Stimulated activated CD8-positive, alpha-beta memory T cell treated with anti-CD3 and anti-CD28 coated beads, Interleukin-4, amount 100 ng/mL, for 1 hour (primary cell): Measurements from ENCODE around the gene TMPRSS13.
"Not testable (repeated sequence)": the region's sequence is repeated elsewhere in the genome, so short reads cannot be mapped to it uniquely, and the experiment has no call there.

Source experiments
- DNase-seq, 2 donors: peaks; one replicate each; pipeline ENCODE4 v3.0.0-alpha.2; 2020; ENCODE audit warnings: low read depth in 2 of 2, low spot score in 1 of 2

TMPRSS13 gene

GRCh38 chr11:117950993-117951961 is 22.1 kb upstream of the TMPRSS13 start:
- no peak for DNase-seq

GRCh38 chr11:117950301-117950700 is 21.1 kb upstream of the TMPRSS13 start:
- DNase-seq = peak in 1 of 2 donors; percentile 47

DNA sequence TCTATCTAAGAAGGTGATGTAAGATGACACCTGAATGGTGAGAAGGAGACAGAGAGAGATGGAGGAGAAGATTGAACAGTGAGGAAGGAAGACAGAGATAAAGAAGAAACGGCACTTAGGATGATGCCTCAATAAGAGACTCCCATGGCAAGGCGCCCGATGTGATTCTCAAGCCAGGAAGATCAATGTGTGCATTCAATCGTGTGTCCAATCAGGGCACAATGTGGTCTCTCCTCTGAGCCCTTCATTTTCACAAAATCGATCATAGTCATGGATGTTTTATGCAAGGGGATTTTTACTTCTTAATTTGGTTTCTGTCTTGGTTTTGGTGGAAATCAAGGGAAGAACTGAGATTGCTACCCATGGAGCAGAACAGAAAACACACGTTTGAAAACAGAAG is 19.9 kb upstream of the TMPRSS13 start:
- no peak for DNase-seq

DNA sequence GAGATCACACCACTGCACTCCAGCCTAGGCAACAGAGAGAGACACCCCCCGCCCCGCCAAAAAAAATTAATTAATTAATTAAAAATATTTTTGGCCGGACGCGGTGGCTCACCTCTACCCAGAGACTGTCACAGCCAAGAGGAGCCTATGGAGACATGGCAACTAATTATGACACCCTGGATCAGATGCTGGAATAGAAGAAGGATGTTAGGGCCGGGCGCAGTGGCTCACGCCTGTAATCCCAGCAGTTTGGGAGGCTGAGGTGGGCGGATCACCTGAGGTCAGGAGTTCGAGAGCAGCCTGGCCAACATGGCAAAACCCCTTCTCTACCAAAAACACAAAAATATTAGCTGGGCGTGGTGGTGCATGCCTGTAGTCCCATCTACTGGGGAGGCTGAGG is 19.3 kb upstream of the TMPRSS13 start:
- not testable (repeated sequence) for DNase-seq

GRCh38 chr11:117947751-117948150 is 18.5 kb upstream of the TMPRSS13 start:
- DNase-seq = not testable (repeated sequence)

GRCh38 chr11:117946842-117947526 is 17.8 kb upstream of the TMPRSS13 start:
- peak; percentile 65 to 74 for DNase-seq

- no peak for DNase-seq
Observed at GRCh38 chr11:117946156-117946841, 17.1 kb upstream of the TMPRSS13 start.

- DNase-seq = no peak
Observed at GRCh38 chr11:117945047-117945810, 16.0 kb upstream of the TMPRSS13 start.

GRCh38 chr11:117944554-117944953 is 15.4 kb upstream of the TMPRSS13 start:
- DNase-seq = no peak

GRCh38 chr11:117941976-117942654 is 12.9 kb upstream of the TMPRSS13 start:
- DNase-seq = no peak

DNA sequence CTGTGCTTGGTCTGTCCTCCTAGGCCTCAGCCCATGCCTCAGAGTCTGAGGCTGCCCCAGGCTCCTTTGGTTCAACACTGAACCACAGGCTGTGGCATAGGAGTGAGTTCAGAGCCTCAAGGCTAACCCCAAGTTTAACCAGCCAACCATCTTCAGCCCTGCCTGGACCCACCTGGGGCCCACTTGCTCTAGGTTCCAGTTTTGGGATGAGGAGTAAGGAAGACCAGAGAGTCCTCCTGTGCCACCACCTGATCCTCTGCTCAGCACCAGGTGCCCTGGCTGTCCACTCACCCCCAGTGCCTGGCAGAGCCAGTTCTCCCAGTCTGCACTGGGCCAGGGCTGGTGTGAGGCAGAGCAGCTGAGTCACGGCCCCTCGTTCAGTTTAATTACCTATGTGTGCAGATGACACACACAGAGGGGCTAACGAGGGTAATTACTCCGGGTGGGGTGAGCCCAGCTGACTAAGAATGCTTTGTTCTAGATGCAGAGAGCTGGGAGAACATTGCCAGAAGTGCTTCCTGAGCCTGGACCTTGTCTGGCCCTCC is 12.0 kb upstream of the TMPRSS13 start:
- no peak for DNase-seq

DNA sequence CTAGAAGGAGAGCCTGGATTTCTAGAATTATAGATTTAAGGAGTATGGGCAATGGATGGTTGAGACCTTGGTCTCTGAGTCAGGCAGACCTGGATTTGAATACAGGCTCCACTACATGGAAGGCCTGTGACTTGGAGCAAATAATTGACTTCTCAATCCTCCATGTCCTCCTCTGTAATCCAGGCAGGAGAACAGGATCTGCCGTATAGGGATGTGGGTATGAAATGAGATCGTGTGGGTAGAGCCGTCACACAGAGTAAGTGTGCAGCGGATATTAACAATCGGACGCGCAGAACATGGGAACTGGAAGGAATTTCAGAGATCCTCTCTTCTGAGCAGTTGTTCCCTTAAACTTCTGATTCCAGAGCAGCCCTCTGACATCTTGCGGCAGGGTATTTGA is 11.5 kb upstream of the TMPRSS13 start:
- DNase-seq = no peak

DNA sequence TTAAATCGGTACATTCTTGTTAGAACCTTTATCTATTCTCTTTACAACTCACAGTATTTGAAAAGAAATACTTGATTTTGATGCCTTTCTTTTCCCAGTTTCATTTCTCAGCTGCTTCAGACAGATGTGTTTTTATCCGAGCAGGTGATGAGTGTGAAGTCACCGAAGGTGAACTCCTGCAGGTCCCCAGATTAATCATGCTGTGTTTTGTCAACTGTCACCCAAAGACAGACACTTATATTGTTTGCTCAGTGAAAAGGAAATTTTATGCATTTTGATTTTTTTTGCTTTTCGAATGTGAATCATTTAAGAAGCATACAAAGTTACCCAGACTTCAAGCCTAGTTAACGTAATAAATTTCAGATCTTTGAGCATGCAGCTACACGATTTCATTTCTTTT is 7.8 kb upstream of the TMPRSS13 start:
- DNase-seq = no peak

DNA sequence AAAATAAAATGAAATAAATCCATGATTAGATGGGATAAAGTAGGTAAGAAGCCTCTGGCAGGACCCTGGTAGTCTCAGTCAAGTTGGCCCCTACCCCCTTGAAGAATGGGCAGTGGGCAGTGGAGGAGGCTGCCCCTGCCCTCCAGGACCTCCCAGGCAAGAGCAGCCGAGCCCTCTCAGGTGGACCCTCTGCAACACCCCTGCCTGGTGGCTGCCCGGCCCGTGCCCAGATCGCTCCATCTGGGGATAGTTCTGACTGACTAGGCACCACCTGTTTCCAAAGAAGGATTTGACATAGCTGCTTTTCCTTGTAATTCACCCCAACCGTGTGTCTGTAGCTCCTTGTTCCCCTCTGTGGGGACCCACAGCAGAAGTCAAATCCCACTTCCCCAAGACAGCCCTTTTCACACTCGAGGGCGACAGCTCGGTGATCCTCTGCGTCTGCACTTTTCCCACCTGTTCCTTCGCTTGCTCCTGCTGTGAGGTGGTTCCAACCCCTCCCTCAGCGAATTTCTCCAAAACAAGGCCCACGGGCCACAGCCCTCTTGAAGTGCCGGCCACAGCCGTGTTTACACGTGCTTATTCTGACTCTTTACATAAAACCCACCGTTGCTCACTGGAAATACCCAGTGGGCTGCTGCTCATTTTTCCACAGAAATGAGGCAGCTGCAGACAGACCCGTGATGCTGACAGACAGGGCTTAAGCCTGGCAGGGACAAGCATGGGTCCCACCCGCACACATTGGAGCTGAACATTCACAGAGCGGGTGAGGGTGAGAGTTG is 5.5 kb upstream of the TMPRSS13 start:
- DNase-seq = no peak

DNA sequence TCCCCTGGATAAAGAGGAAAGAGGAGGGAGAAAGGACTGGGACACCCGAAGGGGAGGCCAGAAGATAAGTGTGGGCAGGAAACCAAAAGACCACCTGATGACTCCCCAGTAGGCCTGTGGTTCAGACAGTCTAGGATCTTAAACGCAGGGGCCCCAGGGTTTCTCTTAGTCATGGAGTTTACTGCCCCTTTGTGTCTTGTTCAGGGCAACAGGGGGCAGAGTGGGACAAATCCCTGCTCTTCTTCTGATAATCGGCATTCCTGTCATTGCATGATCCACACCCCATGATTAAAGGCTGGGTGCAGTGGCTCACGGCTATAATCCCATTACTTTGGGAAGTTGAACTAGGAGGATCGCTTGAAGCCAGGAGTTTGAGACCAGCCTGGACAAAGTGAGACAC is 4.7 kb upstream of the TMPRSS13 start:
- no peak for DNase-seq

- no peak for DNase-seq
Observed at GRCh38 chr11:117933475-117933874, 4.3 kb upstream of the TMPRSS13 start.

- no peak for DNase-seq
Observed at GRCh38 chr11:117932947-117933346, 3.7 kb upstream of the TMPRSS13 start.

DNA sequence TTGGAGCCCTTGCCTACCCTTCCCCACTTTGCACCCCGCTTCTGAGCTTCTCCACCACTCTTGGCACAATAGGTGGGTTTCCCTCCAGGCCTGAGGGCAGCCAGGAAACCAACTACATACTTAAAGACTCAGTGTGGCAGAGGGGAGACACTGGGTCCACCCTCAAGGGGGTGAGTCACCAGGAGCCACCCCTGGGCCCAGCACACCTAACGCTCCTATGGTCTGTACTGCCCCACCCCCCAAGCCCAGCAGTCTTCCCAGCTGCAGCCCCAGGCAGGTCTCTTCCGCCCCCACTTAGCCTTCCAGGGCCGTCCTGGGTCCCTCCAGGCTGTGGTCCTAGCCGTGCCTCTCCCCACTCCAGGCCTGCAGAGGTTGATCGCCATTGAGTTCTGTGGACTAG is 3.2 kb upstream of the TMPRSS13 start:
- DNase-seq = no peak

- no peak for DNase-seq
Observed at GRCh38 chr11:117931971-117932370, 2.8 kb upstream of the TMPRSS13 start.
